Stimulated activated CD8-positive, alpha-beta memory T cell treated with anti-CD3 and anti-CD28 coated beads, Interleukin-7, amount 100 ng/mL, for 1 hour (primary cell): ENCODE measurements around the gene IGFBP2.

ENCODE experiments used
- DNase-seq, 2 donors: peaks; one replicate each; pipeline ENCODE4 v3.0.0-alpha.2; 2020; ENCODE audit warnings: low read depth in 2 of 2

The IGFBP2 gene

DNA sequence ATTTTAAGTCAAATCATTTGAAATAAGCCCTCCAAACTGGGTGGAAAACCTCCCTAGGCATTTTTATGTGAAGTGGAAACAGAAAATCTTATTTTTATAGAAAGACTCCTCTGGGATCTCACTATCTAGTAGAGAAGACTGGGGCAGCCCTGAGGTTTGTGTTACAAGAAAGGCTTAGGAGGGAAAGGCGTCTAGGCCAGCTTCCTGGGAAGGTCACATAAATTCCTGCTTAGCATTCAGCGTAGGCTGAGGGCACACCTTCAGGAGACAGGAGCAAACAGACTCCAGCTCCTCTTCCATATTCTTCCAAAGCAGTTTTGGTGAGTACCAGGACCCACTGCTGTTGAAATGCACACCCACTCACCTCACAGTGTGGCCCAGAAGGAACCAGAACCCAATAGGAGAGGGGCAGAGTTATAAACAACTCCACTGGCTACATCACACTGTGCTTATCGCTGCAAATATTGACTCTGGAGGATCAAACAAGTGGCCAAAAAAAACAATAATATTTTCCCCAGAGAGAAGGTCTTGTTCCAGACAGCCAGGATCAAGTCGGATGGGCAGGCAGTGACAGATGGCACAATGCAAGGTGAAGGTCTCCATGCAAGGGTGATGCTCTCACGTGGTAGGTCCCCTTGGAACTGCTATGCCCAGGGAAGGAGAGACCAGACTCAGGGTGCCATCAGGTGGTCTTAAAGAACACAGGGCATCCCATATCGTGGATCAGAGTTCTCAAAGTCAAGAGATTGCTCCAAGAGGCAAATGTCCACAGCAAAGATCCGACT, 17.7 kb upstream of the IGFBP2 start:
- DNase-seq: no peak

DNA sequence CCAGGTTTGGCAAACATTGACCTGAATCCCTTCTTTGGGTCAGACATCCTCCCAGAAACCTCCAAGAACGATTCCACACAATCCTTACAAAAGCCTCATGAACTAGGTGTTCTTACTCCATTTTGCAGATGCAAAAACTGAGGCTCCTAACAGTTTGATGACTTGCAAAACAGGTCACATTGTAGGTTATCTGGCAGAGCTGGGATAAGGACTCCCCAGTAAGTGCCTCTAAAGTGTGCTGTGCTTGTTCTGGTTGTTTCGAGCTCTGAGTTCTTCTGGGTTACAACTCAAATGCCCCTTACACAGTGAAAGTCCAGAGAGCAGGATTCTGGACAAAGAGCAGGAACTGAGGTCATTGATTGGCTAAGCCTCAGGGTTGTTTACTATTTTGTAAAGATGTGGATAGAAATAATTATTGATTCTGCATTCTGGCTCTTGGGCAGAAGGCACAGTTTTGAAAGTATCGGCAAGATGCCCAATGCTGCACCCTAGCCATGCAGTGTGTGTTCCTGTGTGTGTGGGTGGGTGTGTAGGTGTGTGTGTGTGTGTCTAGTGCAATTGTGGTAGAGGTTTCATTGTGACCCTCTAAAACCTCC, 17.0 kb upstream of the IGFBP2 start:
- DNase-seq: no peak

DNA sequence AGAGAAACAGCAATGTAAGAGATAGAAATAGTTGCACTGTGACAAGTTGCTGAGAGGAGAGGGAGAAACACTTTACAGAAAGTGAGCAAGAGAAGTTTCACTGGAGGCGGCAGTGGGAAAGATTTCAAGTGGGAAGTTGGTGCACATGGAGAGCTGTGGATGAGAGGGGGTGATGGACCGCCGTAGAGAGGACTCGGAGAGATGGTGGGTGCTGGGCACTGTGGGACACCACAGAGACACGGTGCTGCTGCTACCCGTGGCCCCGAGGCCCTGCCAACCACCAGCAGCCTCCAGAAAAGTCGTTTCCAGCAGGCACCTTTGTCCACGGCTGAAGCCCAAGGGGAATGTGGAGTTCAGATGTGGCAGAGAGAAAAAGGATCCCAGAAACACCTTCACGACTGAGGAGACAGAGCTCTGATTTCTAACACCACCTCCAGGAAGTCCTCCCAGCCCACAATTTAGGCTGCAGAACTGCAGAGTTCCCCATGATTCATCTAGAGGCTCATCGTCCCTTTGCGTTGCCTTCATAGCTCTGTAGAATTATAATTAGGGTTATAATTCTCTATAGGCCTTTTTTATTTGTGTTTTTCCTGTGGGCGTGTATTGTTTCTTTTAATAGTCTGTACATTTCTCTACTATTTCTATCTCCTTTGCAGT, 15.9 kb upstream of the IGFBP2 start:
- DNase-seq: no peak

DNA sequence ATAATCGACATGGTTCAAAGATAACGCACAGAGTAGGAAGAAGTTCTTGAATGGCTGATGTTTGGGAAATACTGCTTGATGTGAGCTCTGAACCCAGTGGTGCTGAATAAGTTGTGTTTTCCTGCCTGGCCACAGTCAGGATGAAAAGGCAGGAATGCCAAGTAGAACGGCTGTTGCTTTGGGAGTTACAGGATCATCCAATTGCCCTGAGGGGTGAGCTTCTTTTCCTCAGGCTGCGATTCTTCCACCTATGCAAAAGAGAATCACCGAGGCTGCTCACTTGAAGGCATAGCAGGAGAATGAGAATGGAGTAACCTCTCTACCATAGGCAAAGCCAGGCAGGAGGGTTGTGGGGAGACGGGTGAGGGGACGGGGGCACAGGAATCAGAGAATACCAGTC, 14.4 kb upstream of the IGFBP2 start:
- DNase-seq: no peak

DNA sequence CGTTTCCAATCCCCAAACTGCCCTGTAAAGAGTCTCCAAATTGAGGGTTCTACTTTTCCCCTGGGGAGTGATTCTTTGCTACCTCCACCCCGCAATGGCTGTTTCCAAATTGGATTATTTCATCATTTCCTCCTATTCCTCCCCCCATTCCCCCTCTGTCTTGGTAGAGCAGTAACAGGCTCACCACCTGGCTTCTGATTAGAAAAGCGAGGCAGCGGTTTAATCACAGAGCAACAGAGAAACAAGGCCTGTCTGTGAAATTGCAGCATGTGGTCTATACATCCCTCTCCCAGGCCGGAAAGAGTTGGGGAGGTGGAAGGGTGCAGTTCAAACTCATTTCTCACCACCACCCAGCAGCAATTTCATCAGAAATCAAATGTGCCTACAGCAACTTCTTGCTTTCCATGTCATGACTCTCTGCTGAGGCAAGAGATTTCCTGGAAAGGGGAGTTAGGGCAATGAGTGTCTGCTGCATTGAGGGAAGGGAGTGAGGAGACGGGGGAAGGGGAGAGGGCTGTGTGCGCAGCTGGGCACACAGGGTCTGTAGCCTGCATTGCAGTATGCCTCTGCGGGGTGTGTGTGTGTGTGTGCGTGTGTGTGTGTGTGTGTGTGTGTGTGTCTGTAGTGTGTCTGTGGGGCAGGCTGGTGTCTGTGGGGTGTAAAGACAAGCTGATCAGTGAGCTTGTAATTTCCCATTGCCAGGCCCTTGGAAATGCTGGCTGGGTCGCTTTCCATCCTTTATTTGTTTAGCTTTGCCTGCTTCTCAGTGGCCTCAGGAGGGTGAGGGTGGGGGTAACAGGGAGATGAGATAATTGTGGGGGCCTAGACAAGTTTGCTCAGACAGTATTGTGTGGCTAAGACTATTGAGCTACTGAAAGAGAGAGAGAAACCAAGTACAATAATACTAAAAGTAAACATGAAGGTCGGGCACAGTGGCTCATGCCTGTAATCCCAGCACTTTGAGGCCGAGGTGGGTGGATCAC, 13.5 kb upstream of the IGFBP2 start:
- DNase-seq: no peak

DNA sequence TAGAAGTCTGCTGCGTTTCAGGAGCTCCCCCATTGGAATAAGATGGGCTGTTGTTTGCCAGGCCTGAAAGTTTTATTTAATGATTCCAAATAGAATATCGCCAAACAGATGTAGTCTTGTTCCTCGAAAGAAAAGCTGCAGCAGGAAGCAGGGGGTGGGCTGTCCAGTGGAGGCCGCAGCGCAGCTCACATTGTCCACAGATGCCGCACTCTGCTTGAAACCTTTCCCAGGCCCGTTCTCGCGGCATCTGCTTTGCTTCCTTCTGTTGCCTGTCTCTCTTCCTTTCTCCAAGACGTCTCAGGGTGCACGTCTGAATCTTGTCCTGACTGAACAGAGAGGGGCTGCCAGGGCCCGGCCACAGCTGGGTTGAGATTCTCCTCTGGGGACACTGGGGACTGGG, 12.4 kb upstream of the IGFBP2 start:
- DNase-seq: no peak

DNA sequence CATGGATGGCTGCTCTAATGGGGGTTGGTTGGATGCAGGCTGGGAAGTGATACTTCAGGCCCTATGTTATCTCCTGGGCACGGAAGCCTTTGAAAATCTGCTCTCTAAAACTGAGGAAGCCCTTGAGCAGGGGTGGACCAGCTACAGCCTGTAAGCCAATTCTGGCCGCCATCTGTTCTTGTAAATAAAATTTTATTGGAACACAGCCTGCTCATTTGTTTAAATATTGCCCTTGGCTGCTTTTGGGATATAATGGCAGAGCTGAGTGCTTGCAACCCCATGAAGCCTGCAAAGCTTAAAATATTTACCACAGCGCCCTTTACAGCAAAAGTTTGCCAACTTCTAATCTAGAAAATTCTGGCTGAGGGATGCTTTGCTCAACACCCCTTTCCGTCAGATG, 11.9 kb upstream of the IGFBP2 start:
- DNase-seq: no peak

DNA sequence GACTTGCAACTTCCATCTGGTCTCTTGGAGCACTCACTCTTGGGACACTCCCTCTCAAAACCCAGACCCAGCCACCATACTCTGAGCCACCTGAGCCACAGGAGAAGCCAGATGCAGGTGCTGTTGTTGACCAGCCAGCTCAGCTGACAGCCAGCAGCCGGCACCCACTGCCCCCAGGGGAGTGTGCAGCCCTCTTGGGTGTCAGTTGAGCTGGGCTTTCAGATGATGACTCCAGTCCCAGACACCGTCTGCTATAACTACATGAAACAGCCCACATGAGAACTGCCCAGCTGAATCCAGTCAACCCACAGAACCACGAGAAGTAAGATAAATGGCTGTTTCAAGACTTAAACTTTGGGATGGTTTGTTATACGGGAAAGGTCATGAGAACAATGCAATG, 10.7 kb upstream of the IGFBP2 start:
- no peak for DNase-seq

DNA sequence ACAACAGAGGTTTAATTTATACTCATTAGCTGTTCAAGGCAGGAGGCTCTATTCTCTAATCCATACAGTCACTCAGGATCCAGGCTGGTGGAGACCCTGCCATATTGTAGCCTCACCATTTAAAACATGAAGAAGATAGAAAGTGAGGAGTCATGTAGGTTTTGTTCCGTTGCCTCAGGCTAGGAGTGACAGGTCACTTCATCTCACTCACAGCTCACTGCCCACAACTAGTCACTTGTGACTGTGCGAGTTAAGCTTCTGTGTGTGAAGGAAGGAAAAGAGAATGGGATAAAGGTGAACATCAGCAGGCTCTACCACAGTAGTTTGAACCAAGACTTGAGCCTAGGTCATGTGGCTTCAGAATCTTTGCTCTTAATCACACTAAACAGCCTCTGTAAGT, 9.0 kb upstream of the IGFBP2 start:
- DNase-seq: no peak

DNA sequence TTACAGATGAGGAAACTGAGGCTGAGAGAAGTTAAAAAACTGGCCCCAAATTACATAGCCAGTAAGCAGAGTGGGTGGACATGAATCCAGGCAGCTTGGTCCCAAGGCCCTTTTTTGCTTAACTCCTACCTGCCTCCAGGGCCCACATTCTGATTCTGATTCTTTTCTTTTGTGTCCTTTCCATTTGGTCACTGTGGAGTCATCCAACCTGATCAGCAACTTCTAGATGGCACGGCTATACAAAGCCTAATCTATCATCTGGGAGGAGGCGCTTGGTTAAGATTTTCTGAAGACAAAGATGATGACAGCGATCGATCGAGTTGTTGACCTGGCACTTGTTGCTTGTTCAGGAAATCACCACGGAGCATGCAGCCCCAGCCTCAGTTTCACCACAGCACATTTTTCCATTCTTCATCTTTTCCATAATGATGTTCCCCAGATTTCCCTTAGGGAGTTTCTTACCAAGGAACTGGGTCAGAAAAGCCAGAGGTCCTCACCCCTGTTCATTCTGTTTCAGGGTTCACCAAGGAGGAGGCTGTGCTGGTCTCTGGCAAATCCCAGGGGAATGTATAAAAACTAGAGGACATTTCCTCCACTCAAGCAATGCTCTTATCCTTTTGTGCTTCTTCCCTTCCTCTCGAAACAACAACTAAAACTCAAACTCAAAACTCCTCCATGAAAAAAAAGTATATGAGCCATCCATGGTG, 6.9 kb upstream of the IGFBP2 start:
- DNase-seq: no peak

DNA sequence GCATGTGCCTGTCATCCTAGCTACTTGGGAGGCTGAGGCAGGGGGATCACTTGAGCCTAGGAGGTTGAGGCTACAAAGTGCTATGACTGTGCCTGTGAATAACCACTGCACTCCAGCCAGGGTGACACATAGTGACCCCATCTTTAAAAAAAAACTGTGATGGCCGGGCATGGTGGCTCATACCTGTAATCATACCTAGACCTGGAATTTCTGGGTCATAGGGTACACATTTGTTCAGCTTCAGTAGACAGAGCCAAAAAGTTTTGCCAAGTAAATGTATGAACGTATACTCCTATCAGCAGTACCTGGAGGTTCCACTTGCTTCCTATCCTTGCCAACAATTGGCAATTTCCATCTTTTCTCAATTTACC, 6.4 kb upstream of the IGFBP2 start:
- no peak for DNase-seq

DNA sequence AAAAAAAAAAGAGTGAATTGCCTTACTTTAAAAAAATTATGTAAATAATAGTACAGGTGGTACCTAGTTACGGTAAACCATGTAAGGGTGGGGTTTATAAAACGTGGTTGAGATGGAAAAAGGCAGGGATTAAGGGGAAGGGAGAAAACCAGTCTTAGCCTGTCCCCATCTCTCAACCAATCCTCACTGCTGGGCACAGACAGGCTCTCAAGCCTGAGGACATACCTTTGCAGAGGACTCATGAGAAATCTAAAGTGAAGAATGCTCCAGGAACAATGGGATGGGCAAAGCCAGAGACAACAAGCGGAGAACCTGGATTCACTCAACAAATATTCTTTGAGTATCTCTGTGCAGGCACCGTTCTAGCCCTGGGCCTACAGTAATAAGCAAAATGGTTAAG, 3.4 kb upstream of the IGFBP2 start:
- no peak for DNase-seq

DNA sequence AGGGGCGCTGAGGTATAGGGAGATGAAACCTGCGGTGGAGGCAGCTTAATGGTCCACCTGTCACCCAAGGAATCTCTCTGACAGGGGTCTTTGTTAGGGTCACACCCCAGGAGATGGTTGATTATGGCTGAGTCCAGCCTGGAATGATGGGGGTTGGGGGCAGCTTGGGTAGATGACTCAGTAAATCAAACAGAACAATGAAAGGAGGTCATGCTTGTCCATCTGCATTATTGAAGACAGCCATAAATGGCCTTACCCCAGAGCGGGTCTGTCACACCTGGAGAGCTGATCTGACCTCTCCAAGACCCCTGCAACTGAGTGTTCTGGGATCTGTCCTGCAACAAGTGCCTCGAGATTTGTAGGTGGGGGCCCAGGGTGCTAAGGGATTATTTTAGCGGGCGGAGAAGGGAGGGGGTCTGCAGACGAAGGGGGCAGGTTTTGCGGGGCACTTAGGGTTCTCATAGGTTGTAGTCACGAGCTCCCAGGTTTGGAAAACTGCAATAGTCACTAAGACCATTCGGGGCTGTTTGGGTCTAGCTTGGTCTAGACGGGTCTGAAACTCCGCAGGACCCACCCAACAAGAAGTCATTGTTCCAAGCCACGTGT, 771 bp upstream of the IGFBP2 start:
- no peak for DNase-seq

DNA sequence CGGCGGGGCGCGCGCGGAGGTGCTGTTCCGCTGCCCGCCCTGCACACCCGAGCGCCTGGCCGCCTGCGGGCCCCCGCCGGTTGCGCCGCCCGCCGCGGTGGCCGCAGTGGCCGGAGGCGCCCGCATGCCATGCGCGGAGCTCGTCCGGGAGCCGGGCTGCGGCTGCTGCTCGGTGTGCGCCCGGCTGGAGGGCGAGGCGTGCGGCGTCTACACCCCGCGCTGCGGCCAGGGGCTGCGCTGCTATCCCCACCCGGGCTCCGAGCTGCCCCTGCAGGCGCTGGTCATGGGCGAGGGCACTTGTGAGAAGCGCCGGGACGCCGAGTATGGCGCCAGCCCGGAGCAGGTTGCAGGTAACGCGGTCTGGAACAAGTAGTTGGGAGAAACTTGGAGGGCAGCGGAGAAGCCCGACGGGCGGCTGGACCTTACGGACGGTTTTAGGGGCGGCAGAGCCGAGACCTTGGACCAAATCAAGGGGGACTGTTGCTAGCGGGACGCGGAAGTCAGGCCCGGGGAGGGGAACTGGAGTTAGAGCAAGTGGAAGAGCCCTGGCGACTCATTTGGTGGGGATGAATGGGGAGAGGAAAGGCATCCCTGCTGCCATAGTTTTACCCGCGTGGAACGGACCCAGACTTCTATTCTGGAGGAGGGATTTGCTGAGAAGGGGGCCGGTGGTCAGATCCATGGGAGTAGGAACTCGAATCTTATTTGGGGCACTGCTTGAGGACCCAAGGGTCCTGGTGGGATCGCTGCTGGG, 573 bp downstream of the IGFBP2 start:
- no peak for DNase-seq

DNA sequence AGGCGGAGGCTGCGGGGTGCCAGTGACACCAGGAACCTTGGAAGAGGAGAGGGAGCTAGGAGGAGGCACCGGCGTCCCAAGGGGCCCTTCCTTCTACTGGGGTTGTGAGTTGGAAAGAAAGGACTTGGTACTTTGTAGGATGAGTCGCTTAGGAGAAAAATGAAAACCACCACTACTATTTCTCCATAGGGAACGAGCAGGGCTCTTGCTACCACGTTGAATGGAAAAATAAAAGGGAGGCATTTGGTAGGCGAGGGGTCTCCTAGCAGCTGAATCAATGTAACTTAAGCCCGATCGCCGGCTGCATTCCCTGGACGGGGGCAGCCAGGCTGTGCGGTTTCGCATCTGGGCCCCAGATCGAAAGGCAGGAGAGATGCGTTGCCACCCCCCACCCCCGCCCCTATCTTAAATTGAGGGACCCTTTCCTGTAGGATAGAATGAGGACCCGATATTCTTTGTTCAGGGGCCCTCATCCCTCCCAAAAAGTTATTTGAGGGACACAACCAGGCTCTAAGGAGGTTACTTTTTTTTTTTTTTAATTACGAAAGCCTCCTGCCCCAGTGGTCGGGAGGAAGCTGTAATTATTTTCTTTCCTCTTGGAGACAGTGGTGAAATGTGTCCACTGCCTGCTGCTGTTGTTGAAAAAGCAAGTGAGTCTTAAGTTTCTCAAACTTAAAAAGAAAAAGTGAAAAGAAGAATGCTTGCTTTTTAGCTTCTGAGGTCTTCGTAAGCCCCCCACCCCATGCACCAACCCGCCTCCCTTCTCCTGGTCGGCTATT, 1.3 kb downstream of the IGFBP2 start:
- DNase-seq: no peak

DNA sequence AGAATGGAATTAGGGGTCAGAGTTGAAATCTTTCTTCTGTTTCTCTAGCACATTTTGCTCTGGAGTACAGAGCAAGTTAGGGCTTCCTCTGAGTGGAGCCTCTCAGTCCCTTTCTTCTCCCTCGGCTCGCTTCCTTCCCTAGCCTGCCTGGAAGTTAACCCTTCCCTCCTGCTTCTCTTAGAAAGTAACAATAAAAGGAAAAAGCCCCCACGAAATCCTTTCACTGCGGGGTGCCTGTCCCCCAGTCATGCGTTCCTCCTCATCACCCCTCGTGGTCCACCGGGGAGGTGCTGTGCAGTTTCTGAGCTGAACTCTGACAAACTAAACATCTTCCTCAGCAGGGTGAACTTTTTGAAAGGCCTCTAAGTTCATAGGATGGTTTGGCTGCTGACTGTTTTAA, 2.0 kb downstream of the IGFBP2 start:
- no peak for DNase-seq

DNA sequence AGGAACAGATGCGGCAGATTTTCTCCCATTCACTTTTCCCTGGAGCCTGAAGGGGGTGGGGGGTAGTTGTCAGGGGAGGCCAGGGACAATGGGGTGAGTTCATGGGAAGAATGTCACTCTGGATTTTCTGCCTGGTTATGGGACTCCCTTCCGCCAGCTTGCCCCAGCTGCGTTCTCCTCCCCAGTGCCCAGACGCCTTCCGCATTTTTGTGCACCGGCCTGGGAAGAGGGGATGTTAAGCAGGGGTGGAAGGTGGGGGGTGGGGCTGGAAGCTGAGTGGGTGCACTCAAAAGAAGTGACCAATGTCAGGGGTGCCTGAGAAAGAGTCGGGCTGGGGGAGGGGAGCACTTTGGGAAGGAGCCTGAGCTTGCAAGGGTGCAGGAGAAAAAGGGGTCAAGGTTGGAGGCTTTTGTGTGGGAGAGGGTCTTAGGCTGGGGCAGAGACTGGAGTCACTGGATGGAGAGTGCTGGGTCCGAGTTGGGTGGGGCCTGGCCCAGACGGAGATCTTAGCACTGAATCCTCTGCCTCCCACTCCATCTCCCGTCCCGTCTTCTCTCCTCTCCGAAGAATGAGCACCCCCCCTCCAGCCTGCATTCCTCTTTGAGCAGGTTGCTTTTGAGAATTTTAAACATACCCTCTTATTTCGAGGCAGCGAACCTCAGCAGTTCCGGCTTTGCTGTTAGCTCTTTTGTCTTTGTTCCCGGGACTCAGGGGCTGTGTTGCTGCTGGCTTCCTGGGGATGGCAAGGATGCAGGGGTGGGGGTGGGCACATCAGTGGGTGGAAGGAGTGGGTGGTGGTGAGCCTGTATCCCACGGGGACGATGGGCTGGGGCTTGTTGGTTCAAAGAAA, 2.7 kb downstream of the IGFBP2 start:
- no peak for DNase-seq
